ENCODE measurements around the gene SH3TC2. TPM values are rescaled to one million over a fixed set of nuclear protein-coding genes. Genes with fewer than 3 reads are reported as not detected.

Gene SH3TC2
- total RNA-seq, 1 donor from 2014 or later = 0.92 TPM

DNA sequence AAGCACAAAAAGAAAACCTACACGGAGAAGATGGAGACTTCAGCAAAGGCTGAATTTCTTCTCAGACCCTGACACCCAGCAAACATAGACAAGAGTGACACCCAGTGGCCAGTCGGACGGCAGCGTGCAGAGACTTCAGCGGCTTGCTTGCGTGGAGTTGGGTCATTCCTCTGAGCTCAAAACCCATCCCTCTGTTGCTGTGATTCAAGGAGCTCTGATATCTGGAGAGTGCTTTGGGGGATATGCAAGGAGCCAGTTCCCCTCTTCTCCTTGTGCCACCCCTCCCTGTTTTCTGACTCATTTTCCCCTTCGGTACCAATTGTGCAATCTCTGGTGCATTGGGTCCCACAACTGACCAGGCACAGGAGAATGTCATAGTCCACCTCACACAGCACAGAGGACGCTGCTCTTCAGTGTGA is 27.5 kb downstream of the SH3TC2 start:
- Histone ChIP-seq H3K9me3 (no peaks in the 10 kb centered on the region), H3K27ac (no peak overlapping the region), H3K27me3 (ENCODE audit: low read depth) (no peaks in the 10 kb centered on the region), H3K4me3 (no peak overlapping the region), H3K4me1 (peaks cover 29% of the 10 kb centered on the region), H3K36me3 (no peaks in the 10 kb centered on the region)
- DNase-seq = peak; percentile 78
- intact Hi-C loops (cut with DNase I) = no loop called here
- peak; percentile 89 to 91 for ATAC-seq
- TF ChIP-seq, protein P1, sequence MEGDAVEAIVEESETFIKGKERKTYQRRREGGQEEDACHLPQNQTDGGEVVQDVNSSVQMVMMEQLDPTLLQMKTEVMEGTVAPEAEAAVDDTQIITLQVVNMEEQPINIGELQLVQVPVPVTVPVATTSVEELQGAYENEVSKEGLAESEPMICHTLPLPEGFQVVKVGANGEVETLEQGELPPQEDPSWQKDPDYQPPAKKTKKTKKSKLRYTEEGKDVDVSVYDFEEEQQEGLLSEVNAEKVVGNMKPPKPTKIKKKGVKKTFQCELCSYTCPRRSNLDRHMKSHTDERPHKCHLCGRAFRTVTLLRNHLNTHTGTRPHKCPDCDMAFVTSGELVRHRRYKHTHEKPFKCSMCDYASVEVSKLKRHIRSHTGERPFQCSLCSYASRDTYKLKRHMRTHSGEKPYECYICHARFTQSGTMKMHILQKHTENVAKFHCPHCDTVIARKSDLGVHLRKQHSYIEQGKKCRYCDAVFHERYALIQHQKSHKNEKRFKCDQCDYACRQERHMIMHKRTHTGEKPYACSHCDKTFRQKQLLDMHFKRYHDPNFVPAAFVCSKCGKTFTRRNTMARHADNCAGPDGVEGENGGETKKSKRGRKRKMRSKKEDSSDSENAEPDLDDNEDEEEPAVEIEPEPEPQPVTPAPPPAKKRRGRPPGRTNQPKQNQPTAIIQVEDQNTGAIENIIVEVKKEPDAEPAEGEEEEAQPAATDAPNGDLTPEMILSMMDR (IDR thresholded peaks at IDR 0.05) = peak; percentile 90

DNA sequence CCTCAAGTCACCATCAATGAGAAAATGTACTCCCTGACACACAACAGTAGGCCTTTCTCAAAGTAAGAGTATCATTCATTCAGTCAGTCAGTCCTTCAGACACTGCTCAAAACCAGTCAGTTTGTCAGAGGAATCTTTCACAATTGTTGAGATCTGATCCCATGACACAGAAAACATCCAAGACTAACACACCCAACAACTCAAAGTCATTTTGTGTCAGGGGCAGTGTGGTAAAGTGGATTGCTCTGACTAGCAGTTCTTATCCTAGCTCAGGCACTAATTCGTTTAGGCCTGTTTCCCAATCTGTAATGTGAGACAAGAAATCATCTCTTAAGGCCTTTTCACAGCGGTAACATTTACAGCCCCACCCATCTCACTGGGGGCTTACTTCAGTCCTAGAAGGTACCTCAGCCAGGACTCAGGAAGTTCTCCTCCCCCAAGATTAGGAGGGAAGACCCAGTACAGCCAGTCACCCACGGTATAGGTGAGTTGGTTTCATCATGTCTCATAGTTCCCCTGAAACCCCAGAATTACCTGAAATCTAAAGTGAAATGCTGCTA is 31.9 kb downstream of the SH3TC2 start:
- no peaks in the 10 kb centered on the region for H3K9me3 ChIP-seq
- H3K27me3 ChIP-seq (ENCODE audit: low read depth) = no peaks in the 10 kb centered on the region
- no peak overlapping the region for H3K27ac ChIP-seq
- TF ChIP-seq, protein P1 (IDR thresholded peaks at IDR 0.05) = no peak
- no peaks in the 10 kb centered on the region for H3K4me1 ChIP-seq
- H3K36me3 ChIP-seq = no peaks in the 10 kb centered on the region
- no peak overlapping the region for H3K4me3 ChIP-seq
- DNase-seq (no peak), ATAC-seq (no peak)
- intact Hi-C loops (cut with DNase I) = no loop called here

DNA sequence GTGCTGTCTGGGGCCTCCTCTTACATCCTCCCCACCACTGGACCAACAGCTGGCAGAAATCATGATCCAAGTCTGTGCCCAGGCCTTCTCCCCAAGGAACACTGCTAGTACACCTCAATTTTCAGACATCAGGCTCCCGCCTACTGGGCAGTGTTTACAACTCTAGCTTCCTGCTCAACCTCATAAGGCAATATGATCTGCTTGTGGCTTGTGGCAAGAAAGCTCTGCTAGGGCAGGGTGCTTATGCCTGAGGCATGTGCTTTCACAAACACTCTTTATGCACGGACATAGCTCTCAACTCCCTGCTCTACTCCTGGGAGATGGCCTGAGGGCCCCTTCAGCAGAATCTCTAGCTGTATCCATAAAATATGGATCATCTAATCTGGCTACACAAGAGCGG is 32.5 kb downstream of the SH3TC2 start:
- DNase-seq = no peak
- TF ChIP-seq, protein P1 (IDR thresholded peaks at IDR 0.05) = no peak
- Histone ChIP-seq H3K36me3 (no peaks in the 10 kb centered on the region), H3K9me3 (no peaks in the 10 kb centered on the region), H3K4me1 (no peaks in the 10 kb centered on the region), H3K27ac (no peak overlapping the region), H3K27me3 (ENCODE audit: low read depth) (no peaks in the 10 kb centered on the region), H3K4me3 (no peak overlapping the region)
- intact Hi-C loops (cut with DNase I) = no loop called here
- ATAC-seq = peak in 1 of 2 donors; percentile 29

DNA sequence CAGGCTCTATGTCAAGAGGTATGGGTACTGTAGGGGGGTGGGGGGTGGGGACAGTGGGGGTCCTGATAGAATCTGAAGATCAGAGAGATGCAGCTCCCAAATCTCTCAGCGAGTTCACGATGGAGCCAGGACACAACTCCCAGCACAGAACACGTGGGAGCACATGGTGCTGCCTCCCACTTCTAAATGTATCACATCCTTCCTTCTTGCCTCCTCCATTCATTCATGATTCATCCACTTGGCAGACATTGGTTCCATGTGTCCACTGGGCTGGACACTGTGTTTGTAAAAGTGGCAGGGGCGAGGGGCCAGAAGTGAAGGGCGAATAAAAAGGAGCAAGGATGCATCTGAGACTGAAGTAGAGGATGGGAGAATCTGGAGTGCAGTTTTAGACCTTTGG is 33.9 kb downstream of the SH3TC2 start:
- intact Hi-C loops (cut with DNase I) = no loop called here
- Histone ChIP-seq H3K4me3 (no peak overlapping the region), H3K27me3 (ENCODE audit: low read depth) (no peaks in the 10 kb centered on the region), H3K36me3 (no peaks in the 10 kb centered on the region), H3K9me3 (no peaks in the 10 kb centered on the region), H3K4me1 (no peaks in the 10 kb centered on the region), H3K27ac (no peak overlapping the region)
- DNase-seq (no peak), ATAC-seq (no peak)
- TF ChIP-seq, protein P1 (IDR thresholded peaks at IDR 0.05) = no peak

DNA sequence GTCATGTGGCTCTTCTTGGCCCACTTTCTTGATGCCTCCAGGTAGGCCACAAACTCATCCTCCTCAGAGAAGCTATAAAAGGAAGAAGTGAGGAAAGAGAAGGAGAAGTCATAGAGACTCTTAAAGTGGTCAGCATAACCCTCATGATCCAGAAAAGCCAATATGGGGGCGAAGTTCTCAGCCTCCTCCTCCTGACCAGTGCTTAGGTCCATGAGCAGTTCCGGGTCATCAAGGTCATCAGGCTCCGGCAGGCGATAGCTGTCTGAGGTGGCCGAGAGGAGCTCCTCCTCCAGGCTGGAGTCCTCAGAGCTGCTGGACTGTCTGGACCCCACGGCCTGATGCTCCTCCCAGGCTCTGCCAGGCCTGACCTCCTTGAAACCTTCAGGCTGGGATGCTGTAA is 34.7 kb downstream of the SH3TC2 start:
- ATAC-seq = no peak
- Histone ChIP-seq H3K27me3 (ENCODE audit: low read depth) (no peaks in the 10 kb centered on the region), H3K4me1 (no peaks in the 10 kb centered on the region), H3K4me3 (no peak overlapping the region), H3K27ac (no peak overlapping the region), H3K36me3 (no peaks in the 10 kb centered on the region), H3K9me3 (no peaks in the 10 kb centered on the region)
- no peak for DNase-seq
- intact Hi-C loops (cut with DNase I) = no loop called here
- TF ChIP-seq, protein P1 (IDR thresholded peaks at IDR 0.05) = no peak
